LNCaP clone FGC (cell line): Measurements from ENCODE around the gene ONECUT2.

Experiments
- DNase-seq: peaks from one replicate; pipeline ENCODE4 v3.0.0-alpha.2; 2011; ENCODE audit warnings: low read depth
- H3K4me3 ChIP-seq: 2 replicates; pipeline ENCODE4 v1.5.1; 2011; ENCODE audit warnings: mild to moderate bottlenecking, low read depth, low read length, control low read depth
- TF ChIP-seq, protein P1 (sequence below): IDR thresholded peaks from 2 replicates; pipeline ENCODE4 v1.5.1; 2012; ENCODE audit warnings: mild to moderate bottlenecking; ENCODE audit not compliant: control insufficient read depth, insufficient read depth; ENCODE audit errors: extremely low read depth

Gene ONECUT2

DNA sequence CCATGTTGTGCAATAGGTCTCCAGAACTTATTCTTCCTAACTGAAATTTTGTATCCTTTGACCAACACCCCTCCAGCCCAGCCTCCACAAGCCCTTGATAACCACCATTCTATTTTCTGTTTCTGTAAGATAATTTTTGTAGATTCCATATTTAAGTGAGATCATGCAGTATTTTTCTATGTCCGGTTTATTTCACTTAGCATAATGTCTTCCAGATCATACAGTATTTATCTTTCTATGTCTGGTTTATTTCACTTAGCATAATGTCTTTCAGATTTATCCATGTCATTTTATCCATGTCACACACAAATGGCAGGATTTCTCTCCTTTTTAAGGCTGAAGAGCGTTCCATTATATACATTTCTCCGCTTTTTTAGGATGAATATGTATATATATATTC is 24.4 kb upstream of the ONECUT2 start:
- no peak overlapping the region for H3K4me3 ChIP-seq
- no peak for DNase-seq
- TF ChIP-seq, protein P1, sequence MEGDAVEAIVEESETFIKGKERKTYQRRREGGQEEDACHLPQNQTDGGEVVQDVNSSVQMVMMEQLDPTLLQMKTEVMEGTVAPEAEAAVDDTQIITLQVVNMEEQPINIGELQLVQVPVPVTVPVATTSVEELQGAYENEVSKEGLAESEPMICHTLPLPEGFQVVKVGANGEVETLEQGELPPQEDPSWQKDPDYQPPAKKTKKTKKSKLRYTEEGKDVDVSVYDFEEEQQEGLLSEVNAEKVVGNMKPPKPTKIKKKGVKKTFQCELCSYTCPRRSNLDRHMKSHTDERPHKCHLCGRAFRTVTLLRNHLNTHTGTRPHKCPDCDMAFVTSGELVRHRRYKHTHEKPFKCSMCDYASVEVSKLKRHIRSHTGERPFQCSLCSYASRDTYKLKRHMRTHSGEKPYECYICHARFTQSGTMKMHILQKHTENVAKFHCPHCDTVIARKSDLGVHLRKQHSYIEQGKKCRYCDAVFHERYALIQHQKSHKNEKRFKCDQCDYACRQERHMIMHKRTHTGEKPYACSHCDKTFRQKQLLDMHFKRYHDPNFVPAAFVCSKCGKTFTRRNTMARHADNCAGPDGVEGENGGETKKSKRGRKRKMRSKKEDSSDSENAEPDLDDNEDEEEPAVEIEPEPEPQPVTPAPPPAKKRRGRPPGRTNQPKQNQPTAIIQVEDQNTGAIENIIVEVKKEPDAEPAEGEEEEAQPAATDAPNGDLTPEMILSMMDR = no peak

- no peak overlapping the region for H3K4me3 ChIP-seq
- no peak for DNase-seq
- TF ChIP-seq, protein P1 = no peak
Measured at GRCh38 chr18:57416542-57416941, 18.6 kb upstream of the ONECUT2 start.

DNA sequence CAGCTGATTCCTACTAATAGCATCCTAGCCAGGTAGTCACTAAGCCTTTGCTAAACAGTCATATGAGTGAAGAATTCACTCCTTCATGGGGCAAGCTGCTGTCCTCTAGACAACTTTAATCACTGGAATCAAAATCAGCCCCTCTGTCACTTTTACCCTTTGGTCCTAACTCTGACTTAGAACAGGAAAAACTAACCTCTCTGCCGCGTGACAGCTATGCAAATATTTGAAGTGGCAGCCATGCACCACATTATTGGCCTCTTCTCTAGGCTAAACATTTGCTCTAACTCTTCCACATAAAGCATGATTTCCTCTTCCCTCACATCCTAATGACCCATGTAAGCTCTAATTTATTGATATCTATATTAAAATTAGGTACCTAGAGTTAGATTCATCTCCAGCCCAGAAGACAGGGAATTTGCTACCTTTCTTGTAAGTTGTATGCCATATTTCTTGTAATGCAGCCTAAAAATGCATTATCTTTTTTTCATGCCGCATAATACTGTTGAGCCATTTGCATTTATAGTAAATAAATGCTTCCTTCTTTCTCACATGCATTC is 12.8 kb upstream of the ONECUT2 start:
- peak; percentile 57 for DNase-seq
- TF ChIP-seq, protein P1 = no peak

GRCh38 chr18:57423821-57424220 is 11.4 kb upstream of the ONECUT2 start:
- TF ChIP-seq, protein P1 = no peak
- DNase-seq = no peak
- no peak overlapping the region for H3K4me3 ChIP-seq

More for the DNA sequence above, 12.8 kb upstream of the ONECUT2 start:
- H3K4me3 ChIP-seq = no peak overlapping the region

- H3K4me3 ChIP-seq = no peak overlapping the region
- DNase-seq = no peak
- TF ChIP-seq, protein P1 = no peak
Measured at GRCh38 chr18:57425096-57425495, 10.1 kb upstream of the ONECUT2 start.

GRCh38 chr18:57426187-57426586 is 9.0 kb upstream of the ONECUT2 start:
- no peak overlapping the region for H3K4me3 ChIP-seq
- TF ChIP-seq, protein P1 = no peak
- DNase-seq = no peak
